Limb (tissue), 2 donors: Measurements from ENCODE around the gene ARHGAP26.
"Not testable (repeated sequence)": the region's sequence is repeated elsewhere in the genome, so short reads cannot be mapped to it uniquely, and the experiment has no call there.

Source experiments
- DNase-seq, 2 donors: peaks; one replicate each; pipeline ENCODE4 v3.0.0-alpha.2; 2016; ENCODE audit errors: extremely low spot score in 2 of 2

Gene ARHGAP26

DNA sequence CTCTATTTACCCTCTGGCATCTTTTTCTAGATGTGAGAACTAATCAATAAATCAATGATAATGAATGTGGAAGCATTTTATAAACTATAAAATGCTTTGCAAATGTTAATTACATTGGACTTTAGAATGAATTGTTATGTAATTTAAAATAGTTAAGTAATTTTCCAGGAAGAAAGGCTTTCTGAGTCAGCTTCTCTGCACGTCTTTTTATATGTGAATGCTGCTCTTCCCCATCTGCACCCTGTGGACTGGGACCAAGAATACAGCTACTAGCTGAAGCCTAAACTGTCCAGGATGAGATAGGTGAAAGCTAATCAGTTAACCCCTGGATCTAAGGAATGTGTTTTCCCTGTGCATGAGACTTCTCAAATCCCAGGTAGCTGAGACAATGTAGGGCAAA lies 340.4 kb downstream of the ARHGAP26 start:
- DNase-seq: no peak

DNA sequence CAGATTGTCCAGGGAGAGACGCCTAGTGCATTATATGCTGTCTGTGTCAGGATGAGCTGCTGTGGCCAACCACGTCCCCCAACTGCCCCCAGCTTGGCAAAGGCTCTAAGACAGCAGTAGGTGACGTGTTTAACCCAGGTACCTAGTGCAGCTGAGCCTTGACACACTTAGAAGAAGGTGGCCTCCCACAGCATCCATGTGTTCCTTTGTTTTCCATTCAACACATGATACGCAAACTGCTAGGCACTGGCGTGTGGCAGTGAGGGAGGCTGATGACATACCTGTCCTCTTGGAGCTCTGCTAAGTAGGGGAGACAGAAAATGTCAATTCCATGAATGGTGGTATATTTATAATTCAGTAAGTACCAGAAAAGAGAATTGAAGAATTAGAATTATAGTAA lies 341.6 kb downstream of the ARHGAP26 start:
- DNase-seq: no peak

DNA sequence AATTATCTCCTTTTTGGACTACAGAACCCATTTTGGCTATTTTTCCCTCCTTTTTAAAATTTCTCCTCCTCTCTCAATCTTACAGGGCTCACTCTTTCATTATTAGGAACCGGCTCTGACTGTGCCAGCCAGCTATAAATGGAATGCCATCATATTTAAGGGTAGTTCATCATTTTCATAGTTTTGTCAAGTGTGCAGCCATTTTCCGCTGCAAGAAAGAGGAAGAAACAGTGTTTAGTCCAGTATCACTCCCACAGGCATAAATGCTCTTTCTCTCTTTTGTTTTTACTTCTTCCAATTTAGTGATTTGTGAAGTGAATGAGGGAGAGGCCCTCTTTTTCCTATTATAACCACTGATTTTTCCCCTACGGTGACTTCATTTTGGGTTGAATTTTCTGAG lies 343.3 kb downstream of the ARHGAP26 start:
- no peak for DNase-seq

DNA sequence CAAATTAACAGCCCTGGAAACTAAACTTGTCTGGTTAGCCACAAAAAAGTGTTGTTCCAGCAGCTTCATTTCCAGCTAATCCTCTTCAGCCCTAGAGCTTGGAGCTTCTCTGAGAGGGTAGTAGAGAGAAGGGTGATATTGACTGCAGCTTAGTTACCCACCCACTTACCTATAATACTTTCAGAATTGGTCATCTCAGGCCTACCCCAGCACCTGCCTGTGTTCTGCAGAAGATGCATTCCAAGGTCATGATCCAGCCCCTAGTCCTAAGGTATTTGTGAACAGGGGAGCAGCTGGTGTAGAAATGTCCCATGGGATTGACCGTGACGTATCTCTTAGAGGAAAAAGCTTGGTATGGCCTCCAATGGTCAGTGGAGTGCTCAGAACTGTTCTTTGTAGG lies 344.3 kb downstream of the ARHGAP26 start:
- DNase-seq: no peak

DNA sequence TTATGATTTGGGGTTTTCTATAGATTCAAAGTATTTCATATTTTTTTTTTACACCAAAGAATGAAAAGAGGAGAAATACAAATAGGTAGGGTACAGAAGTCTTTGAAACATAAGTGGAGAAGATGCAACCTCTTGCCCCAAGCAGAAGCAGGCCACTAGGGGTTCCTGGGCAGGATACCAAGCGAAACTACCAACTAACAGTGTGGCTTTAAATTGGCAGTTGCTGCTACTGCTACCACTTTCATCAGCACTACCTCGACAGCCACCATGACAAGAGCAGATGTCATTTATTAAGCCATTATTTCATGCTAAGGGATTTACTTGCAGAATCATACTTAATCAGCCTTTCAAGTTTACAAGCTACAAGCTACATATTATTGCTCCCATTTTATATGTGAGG lies 345.2 kb downstream of the ARHGAP26 start:
- DNase-seq: no peak

DNA sequence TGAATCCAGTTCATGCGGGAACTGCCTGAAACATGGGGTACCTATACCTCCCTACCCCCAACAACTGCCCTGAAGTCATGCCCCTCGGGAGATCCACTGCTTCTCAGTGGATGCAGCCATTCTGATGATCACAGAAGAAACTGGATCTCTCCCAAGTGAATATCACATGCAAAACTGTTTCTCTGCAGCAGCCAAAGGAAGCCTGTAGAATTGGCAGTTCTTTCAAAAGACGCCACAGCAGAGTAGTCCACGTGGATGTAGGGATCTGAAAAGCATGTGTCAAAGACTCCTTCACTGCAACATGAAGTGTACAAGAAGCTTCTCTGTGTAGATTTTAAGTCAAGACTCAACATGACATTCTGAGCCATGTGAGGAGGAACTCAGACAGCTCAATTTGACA lies 346.6 kb downstream of the ARHGAP26 start:
- DNase-seq: no peak

DNA sequence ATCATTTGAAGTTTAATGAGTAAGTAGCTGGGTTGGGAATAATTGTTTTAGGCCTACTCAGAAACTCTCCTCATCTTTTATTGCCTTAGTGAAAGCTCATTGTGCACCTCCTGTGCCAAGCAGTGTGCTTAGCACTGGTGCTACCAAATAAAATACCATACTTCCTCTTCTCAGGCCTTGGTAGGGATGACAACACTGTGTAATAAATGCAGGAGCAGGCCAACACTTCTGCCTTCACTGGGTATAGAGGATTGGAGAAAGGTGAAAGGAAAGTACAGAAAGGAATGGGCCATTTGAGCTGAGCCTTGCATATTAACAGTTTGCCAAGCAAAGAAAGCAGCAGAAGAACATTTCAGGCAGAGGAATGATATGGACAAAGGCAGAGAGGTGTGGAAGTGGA lies 347.6 kb downstream of the ARHGAP26 start:
- no peak for DNase-seq

DNA sequence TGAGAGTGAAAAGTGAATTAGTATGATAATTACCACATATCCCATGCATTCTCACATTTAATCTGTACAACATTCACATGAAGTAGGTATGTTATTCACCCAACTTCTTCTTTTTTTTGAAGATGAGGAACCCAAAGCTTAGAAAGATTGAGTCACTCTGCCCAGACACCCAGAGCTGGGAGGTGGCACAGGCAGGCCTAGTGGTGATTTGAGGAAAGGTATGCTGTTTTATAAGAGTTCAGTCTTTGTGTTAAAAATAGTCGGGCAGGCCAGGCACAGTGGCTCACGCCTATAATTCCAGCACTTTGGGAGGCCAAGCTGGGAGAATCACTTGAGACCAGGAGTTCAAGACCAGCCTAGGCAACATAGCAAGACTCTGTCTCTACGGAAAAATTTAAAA lies 348.0 kb downstream of the ARHGAP26 start:
- no peak for DNase-seq

DNA sequence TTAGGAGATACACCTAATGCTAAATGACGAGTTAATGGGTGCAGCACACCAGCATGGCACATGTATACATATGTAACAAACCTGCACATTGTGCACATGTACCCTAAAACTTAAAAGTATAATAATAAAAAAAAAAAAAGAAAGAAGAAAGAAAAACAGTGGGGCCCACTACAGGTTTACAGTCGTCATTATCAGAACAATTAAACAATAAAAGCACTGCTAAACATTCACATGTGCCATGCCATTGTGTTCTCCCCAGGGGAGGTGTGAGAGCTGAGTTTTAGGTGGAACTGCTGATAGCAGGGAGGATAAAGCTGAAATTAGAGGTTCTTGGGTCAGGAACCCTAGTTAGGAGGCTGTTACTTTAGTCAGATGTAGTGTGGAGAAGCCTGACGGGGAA lies 348.6 kb downstream of the ARHGAP26 start:
- not testable (repeated sequence) for DNase-seq

DNA sequence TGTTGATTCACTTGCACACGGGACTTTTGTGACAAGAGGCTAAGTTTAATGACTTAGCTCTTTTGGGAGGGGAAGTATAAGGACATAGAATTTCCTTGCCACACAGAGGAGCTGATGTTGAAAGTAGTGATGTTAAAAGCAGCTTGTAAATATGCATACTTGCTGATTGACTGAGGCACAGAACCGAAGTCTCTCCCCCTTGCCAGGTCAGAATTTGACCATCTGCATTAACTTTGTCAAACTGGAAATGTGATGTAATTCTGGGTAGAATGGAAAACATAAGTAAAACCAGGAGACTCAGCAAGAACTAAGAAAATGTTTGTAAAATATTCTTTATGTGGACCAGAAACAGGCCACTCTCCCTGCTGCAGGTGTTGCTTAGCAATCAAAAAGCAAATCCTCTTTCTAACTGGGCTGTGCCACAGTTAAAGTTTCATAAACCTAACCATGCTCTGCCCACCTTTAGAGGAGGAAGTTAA lies 349.2 kb downstream of the ARHGAP26 start:
- no peak for DNase-seq

DNA sequence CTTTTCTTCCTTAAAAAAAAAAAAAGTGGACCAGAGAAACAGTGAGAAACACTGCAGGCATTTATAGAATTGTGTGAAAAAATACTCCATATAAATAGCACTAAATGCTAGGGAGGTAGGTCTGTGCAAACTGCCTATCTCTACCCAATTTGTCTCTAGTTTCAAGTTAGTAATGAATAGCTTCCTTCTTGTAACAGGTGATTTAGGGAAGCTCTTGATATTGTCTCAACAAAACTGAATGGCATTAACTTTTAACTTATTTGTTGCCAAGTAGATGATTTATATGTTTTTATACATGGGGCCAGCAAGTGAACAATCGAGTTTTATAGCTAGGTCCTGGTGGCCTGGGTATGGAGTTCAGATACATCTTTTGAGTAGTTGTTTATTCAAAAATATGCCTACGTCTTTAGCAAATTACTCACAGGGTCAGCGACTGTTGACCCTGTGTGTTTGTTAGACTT lies 349.7 kb downstream of the ARHGAP26 start:
- no peak for DNase-seq

DNA sequence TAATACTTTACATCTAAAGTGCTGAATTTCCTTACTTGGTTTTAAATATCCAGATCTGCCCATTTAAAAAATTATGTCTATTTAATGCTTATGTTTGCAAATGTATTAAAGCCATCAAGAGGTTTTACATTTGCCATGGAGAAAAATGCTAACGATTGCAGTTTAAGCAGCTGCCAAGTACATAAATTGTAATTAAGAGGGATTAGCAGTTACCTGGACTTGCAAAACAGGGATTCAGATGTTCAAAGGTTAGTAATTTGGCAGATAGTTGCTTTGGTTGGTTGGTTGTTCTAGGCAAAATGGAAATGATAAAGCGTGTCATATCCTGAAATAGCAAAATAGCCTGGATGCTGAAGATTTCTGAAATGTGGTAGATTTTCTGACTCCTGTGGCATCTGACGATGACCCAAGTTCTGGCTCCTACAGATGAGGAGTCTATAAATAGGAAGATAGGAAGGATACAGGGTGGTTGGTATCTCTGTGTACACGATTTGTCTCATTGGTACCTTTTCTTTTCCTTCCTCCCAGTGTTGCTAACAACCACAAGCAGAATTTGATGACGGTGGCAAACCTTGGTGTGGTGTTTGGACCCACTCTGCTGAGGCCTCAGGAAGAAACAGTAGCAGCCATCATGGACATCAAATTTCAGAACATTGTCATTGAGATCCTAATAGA lies 350.4 kb downstream of the ARHGAP26 start:
- DNase-seq: no peak

DNA sequence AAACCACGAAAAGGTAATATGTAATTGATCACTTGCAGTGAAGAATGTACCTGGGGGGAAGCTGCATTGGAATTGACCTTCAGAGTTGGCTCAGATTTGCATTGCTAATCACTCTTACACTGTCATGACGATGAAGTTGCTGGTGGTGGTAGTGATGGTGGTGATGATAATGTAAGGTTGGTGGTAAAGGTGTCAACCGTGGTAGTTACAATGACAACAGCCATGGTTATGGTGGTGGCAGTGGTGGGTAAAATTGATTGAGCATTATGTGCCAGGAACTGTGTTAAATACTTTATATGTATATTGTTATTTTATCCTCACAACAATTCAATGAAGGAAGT lies 350.9 kb downstream of the ARHGAP26 start:
- DNase-seq: no peak

DNA sequence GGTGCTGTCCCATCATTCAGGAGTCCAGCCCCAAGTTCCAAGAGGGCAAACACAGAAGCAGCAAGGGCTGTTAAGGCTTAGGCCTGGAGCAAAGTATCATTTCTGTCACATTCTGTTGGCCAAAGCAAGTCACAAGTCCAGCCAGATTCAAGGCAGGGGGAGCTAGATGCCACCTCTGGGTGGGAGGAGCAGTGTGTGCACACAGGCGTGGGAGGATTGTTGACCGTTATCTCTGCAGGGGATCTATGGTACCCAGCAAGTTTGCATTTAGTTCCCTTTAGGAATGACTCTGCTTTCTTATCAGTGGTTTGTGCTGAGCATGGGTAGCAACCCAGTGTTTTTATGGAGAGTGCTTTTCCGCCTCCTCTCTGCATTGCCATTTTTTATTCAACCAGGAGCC lies 354.4 kb downstream of the ARHGAP26 start:
- no peak for DNase-seq

DNA sequence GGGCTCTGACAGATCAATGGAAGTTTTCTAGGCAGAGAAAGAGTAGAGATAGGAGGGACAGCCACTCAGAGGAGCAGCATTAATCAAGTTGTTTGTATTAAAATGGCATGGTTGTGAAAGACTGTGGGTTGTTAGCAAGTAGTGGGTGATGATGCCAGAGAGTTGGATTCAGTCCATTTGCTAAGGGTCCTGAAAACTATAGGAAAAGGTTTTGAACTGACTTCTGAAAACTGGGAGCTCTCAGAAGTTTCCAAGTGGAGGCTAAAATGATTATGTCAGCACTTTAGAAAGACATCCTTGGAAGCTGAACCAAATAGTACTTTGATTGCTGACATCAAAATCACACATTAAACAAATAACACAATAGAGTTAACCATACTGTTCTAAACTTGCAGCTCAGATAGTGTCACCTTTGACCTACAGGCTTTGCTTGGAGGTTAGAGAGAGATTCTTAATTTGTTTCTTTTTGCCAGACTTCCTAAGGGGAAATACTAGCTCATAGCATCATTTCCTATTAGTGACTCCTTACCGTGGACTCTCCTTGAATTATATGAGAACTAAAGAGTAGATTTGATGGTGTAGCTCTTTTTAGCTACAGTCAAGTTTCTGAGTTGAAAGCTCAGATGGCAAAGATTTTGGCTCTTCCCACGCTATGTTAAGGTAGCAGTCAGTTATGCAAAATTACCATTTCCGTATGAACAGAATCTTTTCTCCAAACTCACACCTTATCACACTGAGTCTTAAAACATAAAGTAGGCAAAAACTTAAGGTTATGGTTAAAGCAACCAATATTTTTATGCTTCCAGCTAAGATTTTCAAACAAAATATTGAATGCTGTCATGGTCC lies 356.2 kb downstream of the ARHGAP26 start:
- no peak for DNase-seq

DNA sequence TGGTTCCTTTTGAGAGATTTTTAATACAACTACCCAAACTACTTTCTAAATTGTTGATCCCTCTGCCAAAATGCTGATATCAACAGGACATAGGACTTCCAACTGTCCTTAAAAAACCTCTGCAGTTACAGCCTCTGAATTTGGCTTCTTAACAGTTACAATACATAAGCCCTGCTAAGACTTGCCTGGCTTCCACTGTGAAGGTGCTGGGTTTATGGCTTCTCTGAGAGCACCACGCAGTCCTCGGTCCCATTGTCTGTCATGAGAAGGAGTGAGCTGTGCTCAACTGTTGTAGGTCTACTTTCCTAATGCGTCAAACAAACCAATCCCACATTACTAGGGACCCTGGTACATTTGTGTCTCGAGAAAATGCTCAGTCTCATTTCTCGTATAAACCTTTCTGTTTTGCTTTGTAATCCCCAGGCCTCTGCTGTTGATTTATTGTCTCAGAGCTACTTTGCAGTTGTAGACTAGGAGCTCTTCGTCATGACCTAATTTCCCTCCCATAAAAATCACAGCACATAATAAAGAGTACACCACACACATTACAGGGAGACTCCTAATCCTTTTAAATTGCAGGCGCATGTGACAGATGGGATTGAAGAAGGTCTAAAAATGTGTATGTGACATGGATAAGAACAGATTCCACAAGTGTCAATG lies 358.4 kb downstream of the ARHGAP26 start:
- DNase-seq: no peak

DNA sequence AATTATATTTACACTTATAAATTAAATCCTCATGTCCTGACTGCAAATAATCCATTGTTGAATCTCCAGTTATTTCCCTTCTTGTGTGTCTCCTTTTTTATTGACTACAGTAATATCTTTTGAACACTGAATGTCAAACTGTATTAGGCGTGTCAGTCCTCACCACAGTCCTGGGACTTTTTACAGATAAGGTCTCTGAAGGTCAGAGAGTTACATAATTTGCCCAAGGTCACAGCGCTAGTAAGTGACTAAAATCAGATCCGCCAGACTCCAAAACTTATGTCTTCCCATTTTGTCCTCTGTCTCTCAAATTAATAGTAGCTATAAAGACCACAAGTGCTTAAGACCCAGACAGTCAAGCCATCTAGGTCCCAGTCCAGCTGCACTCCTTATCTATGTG lies 359.0 kb downstream of the ARHGAP26 start:
- no peak for DNase-seq

DNA sequence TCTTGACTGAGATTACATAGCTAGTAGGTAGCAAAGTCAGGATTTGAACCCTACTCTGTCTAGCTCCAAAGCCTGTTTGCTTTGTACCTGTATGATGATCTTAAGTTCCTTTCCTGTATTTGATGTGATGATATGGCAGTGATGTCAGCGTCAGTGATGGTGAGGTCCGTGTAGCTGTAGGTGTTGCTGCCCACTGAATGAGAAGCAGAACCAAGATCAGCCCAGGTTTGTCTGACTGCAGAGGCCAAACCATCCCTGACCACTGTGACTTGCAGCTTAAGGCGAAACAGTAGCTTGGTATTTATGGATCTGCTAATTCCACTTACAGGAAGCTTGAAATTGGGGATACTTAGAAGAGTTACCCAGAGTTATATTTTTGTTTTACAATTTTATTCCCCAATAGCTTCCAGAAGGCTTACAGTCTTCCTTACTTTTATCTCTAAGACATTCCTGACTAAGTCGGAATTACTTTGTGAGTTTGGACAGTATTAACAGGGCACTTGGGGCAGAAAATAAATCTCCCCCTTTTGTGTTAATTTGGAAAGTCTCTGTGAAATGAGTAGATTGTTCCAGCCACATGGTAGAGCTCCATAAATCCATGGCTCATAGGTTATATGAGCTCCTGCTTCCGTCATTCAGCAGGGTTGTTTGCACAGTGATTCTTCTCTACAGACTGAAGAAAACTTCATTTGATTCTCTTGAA lies 359.9 kb downstream of the ARHGAP26 start:
- no peak for DNase-seq

DNA sequence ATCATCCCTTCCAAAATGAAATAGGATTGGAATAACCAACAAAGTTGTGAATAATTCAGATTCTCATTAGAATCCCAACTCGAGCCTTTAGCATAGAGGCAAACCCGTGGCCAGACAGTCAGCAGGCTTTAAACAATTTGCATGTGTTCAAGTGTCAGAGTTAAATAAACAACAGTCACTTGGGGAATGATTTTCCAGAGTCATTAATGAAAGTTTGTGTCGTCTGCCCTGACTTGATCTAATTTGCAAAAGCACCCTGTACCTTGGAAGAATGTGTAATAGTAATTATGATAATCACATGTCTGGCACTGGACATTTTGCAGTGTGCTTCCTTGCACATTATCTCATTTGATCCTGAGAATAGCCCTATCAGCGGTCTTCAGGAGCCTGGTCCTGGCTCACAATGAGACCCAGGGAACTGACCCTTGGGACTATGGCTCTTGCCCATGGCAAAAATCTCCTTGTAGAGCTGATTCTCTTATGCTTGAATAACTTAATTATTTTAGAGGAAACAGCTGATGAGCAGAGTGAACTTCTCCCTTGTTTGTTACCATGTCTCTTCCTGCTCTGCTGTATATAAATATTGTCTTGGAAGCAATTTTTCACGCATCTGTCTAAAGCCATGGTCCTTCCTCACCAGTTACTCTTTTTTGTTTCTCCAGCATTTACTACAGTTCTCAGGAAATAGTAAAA lies 360.6 kb downstream of the ARHGAP26 start:
- peak in 1 of 2 donors; percentile 40 for DNase-seq

DNA sequence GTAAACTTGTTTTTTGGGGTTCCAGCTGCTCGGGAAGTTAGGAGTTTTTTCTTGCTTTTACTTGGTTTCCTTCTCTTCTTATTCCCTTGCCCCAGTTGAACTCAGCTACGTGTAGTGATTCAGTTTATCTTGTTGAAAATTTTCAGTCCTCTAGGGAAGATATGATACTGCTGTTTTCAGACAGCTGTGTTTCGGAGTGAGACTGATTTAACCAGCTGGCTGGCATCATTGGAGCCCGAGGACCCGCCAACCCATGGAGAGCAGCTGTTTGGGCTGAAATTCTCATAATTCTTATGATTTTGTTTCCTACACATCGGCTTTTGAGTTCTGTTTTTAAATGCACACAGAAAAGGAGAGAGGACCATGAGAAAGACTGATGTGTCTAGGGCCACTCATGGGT lies 361.8 kb downstream of the ARHGAP26 start:
- peak in 1 of 2 donors; percentile 58 for DNase-seq

DNA sequence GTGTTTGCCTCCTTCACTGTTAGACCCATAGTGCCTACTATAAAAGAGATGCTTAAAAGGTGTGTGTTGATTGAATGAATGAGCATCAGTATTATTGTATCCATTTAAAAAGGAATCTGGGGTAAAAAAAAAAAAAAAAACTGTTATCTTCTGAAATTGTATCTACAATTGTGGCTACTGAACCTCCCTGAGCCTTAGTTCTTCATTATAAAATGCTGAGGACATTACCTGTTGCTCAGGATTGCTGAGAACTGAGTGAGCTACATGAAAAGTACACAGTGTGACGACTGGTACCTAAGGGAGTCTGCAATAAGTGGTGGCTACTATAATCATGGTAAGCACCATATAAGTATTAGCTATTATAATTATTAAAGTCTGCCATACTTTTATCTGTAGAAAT lies 362.6 kb downstream of the ARHGAP26 start:
- DNase-seq: no peak
